IMR-90 (cell line): Measurements from ENCODE around the gene HOXA10. TPM values are rescaled to one million over a fixed set of nuclear protein-coding genes. Genes with fewer than 3 reads are reported as not detected.

Source experiments
- ATAC-seq: fragments of 200-7000 bp; cut with Tn5 transposase; 2 replicates; pipeline ENCODE4 v1.9.1; 2020; ENCODE audit warnings: low read depth, mild to moderate bottlenecking, moderate library complexity
- BruUV-seq: library from RNA; stranded (reverse); fragments of 400-500 nt; replicated peaks from 2 replicates; lab custom pipeline; 2021; lab: Mats Ljungman, UMichigan
- CTCF ChIA-PET: fragments of 300-600 bp; formaldehyde crosslinking; extraction: SDS; loops from one replicate; lab custom pipeline; 2021; ENCODE audit warnings: antibody characterized with exemption; lab: Yijun Ruan, JAX
- POLR2A ChIA-PET: fragments of 300-600 bp; sonication (Branson Sonifier 250); formaldehyde crosslinking; loops from one replicate; lab custom pipeline; 2022; ENCODE audit warnings: antibody characterized with exemption; ENCODE audit not compliant: unreplicated experiment; lab: Charles Lee
- DNase-seq: peaks from one replicate; pipeline ENCODE4 v3.0.0; 2013
- H2AFZ ChIP-seq: replicated peaks from 2 replicates; pipeline ENCODE3; 2013; ENCODE audit warnings: low read length, mild to moderate bottlenecking; ENCODE audit not compliant: poor library complexity
- H2AK5ac ChIP-seq: 2 replicates; pipeline ENCODE4 v1.6.1; 2013; ENCODE audit warnings: low read depth, low read length, inconsistent platforms
- H2AK9ac ChIP-seq: replicated peaks from 2 replicates; pipeline ENCODE3; 2013; ENCODE audit warnings: mild to moderate bottlenecking, low read depth, low read length, moderate library complexity; ENCODE audit not compliant: poor library complexity
- H2BK120ac ChIP-seq: 2 replicates; pipeline ENCODE4 v1.6.1; 2013; ENCODE audit warnings: low read depth, low read length, inconsistent platforms
- H2BK15ac ChIP-seq: 3 replicates; pipeline ENCODE4 v1.6.1; 2013; ENCODE audit warnings: low read depth, low read length, inconsistent platforms
- H2BK20ac ChIP-seq: 2 replicates; pipeline ENCODE4 v1.6.1; 2013; ENCODE audit warnings: low read depth, mild to moderate bottlenecking, inconsistent platforms, low read length, moderate library complexity
- H2BK5ac ChIP-seq: 2 replicates; pipeline ENCODE4 v1.6.1; 2013; ENCODE audit warnings: mild to moderate bottlenecking, low read depth, low read length, inconsistent platforms; ENCODE audit not compliant: poor library complexity, severe bottlenecking
- H3K14ac ChIP-seq: replicated peaks from 2 replicates; pipeline ENCODE4 v1.6.1; 2013; ENCODE audit warnings: low read depth, low read length, inconsistent platforms
- H3K18ac ChIP-seq: 2 replicates; pipeline ENCODE4 v1.6.1; 2013; ENCODE audit warnings: low read depth, low read length, control low read depth
- H3K23ac ChIP-seq: 2 replicates; pipeline ENCODE4 v1.6.1; 2013; ENCODE audit warnings: low read depth, low read length, inconsistent platforms
- H3K27ac ChIP-seq: 2 replicates; pipeline ENCODE4 v1.5.1; 2013; ENCODE audit warnings: mild to moderate bottlenecking, control low read depth, low read length; ENCODE audit not compliant: insufficient read depth
- H3K27me3 ChIP-seq: 2 replicates; pipeline ENCODE4 v1.6.1; 2013; ENCODE audit warnings: low read length; ENCODE audit not compliant: control insufficient read depth, insufficient read depth
- H3K36me3 ChIP-seq: 2 replicates; pipeline ENCODE4 v1.6.1; 2013; ENCODE audit warnings: low read length, mixed read lengths; ENCODE audit not compliant: control insufficient read depth, insufficient read depth
- H3K4ac ChIP-seq: 2 replicates; pipeline ENCODE4 v1.6.1; 2013; ENCODE audit warnings: low read depth, low read length, inconsistent platforms
- H3K4me1 ChIP-seq: 2 replicates; pipeline ENCODE4 v1.6.1; 2013; ENCODE audit warnings: low read length, mixed read lengths; ENCODE audit not compliant: control insufficient read depth, insufficient read depth
- H3K4me2 ChIP-seq: 2 replicates; pipeline ENCODE4 v1.6.1; 2013; ENCODE audit warnings: low read depth, mild to moderate bottlenecking, control low read depth, low read length, moderate library complexity
- H3K4me3 ChIP-seq: 2 replicates; pipeline ENCODE4 v1.5.1; 2013; ENCODE audit warnings: low read depth, mild to moderate bottlenecking, control low read depth, low read length, moderate library complexity; ENCODE audit not compliant: insufficient read depth
- H3K56ac ChIP-seq: 2 replicates; pipeline ENCODE4 v1.6.1; 2013; ENCODE audit warnings: low read length, inconsistent platforms; ENCODE audit not compliant: insufficient read depth; ENCODE audit errors: extremely low read depth
- H3K79me1 ChIP-seq, 2 experiments: 2 replicates each; pipeline ENCODE4 v1.6.1; 2013; ENCODE audit warnings: low read length in 2 of 2, inconsistent platforms in 1 of 2, low read depth in 1 of 2
- H3K9ac ChIP-seq: 2 replicates; pipeline ENCODE4 v1.6.1; 2013; ENCODE audit warnings: low read depth, low read length, control low read depth
- H3K9me1 ChIP-seq: 2 replicates; pipeline ENCODE4 v1.6.1; 2013; ENCODE audit warnings: low read length, inconsistent platforms; ENCODE audit not compliant: insufficient read depth
- H3K9me3 ChIP-seq: 2 replicates; pipeline ENCODE4 v1.6.1; 2013; ENCODE audit warnings: low read length; ENCODE audit not compliant: control insufficient read depth, insufficient read depth
- H4K20me1 ChIP-seq: 2 replicates; pipeline ENCODE4 v1.6.1; 2013; ENCODE audit warnings: low read length, inconsistent platforms; ENCODE audit not compliant: insufficient read depth
- H4K5ac ChIP-seq: 2 replicates; pipeline ENCODE4 v1.6.1; 2013; ENCODE audit warnings: mild to moderate bottlenecking, low read depth, low read length, control low read depth
- H4K8ac ChIP-seq, 2 experiments: 2 replicates each; pipeline ENCODE4 v1.6.1; 2013; ENCODE audit warnings: low read depth in 2 of 2, low read length in 2 of 2, control low read depth in 1 of 2, inconsistent platforms in 1 of 2
- H4K91ac ChIP-seq: 2 replicates; pipeline ENCODE4 v1.6.1; 2013; ENCODE audit warnings: low read depth, low read length, inconsistent platforms; ENCODE audit not compliant: insufficient read depth
- BHLHE40 ChIP-seq: fragments of 150-350 bp; IDR thresholded peaks from 2 replicates; pipeline ENCODE4 v1.6.1; 2016; ENCODE audit warnings: mild to moderate bottlenecking, low read depth, low read length
- CEBPB ChIP-seq: IDR thresholded peaks from 2 replicates; pipeline ENCODE4 v1.6.1; 2012; ENCODE audit warnings: low read depth, low read length, improper control_type of control experiment
- CHD1 ChIP-seq: IDR thresholded peaks from 2 replicates; pipeline ENCODE4 v1.6.1; 2012; ENCODE audit warnings: low read depth, low read length, improper control_type of control experiment
- CTCF ChIP-seq: conservative IDR thresholded peaks from 2 replicates; pipeline ENCODE4 v1.5.1; 2012; ENCODE audit warnings: mild to moderate bottlenecking, low read depth, low read length, improper control_type of control experiment
- MAFK ChIP-seq: IDR thresholded peaks from 2 replicates; pipeline ENCODE4 v1.6.1; 2012; ENCODE audit warnings: low read depth, low read length, improper control_type of control experiment
- POLR2A ChIP-seq: IDR thresholded peaks from 2 replicates; pipeline ENCODE4 v1.6.1; 2012; ENCODE audit warnings: mild to moderate bottlenecking, low read depth, low read length
- RAD21 ChIP-seq: IDR thresholded peaks from 2 replicates; pipeline ENCODE4 v1.6.1; 2012; ENCODE audit warnings: low read length, improper control_type of control experiment
- SMC3 ChIP-seq: fragments of 150-350 bp; IDR thresholded peaks from 2 replicates; pipeline ENCODE4 v1.6.1; 2016; ENCODE audit warnings: low read depth, mild to moderate bottlenecking, antibody characterized with exemption, low read length, moderate library complexity
- USF2 ChIP-seq: fragments of 150-350 bp; IDR thresholded peaks from 2 replicates; pipeline ENCODE4 v1.6.1; 2017; ENCODE audit warnings: mild to moderate bottlenecking, antibody characterized with exemption, low read length, low read depth
- WGBS, 2 experiments: methylation state at CpG; one replicate each; pipeline versions ENCODE4 v1.1.5 to v1.1.7; 2013; ENCODE audit warnings: missing lambda C conversion rate in 2 of 2; ENCODE audit not compliant: insufficient read length in 1 of 2; ENCODE audit errors: extremely low coverage in 2 of 2; 5-methylcytosine and 5-hydroxymethylcytosine counted together
- dilution Hi-C: fragments of 300-500 bp; cut with HindIII; formaldehyde crosslinking; loops from one replicate; pipeline ENCODE4 v1.14.3; 2018; ENCODE audit warnings: low sequenced_read_pairs; ENCODE audit not compliant: unreplicated experiment
- in situ Hi-C: fragments of 300-500 bp; cut with MboI; formaldehyde crosslinking; loops from 3 replicates; pipeline ENCODE4 v1.14.3; 2019; ENCODE audit warnings: low sequenced_read_pairs, inconsistent platforms, mixed read lengths
- intact Hi-C: fragments of 100-400 bp; cut with micrococcal nuclease; formaldehyde crosslinking; loops from 2 replicates; pipeline ENCODE4 v1.10.0; 2022
- polyA plus RNA-seq, 3 experiments: library from polyadenylated mRNA; depleted of rRNA; stranded (reverse); fragments of >200 nt; gene quantifications; 2 replicates each; pipeline ENCODE4 v1.2.3, GENCODE V29; 2012; ENCODE audit warnings: low replicate concordance in 1 of 3
- total RNA-seq: library from RNA; depleted of rRNA; stranded (reverse); fragments of >200 nt; gene quantifications from 2 replicates; pipeline ENCODE4 v1.2.3, GENCODE V29; 2012

Gene HOXA10
- total and polyA plus RNA-seq, 2 of the 4 experiments (the other 2 are of a cell fraction), result 0.10 to 0.18 TPM

DNA sequence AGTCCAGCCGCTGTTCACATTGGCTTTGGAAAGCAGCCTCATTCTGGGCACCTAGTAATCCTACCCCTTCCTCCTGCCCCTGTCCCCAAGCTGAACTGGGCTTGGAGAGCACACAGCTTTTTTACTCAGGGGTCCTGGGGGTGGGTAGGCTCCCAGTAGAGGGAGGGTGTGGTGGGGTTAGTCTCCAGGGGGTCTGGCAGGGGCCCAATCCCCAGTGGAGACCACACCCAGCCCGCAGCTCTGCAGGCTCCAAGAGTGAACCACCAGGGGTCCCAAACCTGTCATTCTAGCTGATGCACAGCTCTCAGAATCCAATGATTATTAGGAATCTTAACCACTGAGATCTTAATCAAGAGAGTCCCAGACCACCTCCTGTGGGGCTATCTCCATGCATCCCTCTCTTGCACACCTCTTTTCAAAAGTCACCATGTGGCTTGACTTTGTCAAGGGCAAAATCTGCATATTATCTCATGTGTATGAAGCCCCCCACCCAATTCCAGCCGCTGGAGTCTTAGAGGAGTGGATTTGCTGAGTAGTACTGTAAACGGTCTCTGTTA lies 8.2 kb upstream of the HOXA10 start:
- H2AK5ac ChIP-seq, result no peak overlapping the region
- no peak for TF ChIP-seq CHD1
- TF ChIP-seq POLR2A, result no peak
- no peak for TF ChIP-seq MAFK
- TF ChIP-seq SMC3, result no peak
- TF ChIP-seq BHLHE40, result no peak
- TF ChIP-seq CEBPB, result no peak
- no peak for TF ChIP-seq RAD21
- TF ChIP-seq CTCF, result no peak
- no peak for TF ChIP-seq USF2
- H3K4me3 ChIP-seq, result no peak overlapping the region
- ChIA-PET POLR2A (no interaction called here), CTCF (interaction anchor here (1.3 kb wide), 1 partner anchor 21 kb away, joined by 3 read pairs; no protein-coding TSS in a partner anchor)
- no CpG with 5 or more reads among the region's 4 CpGs for WGBS, 2 experiments
- H2BK15ac ChIP-seq, result no peak overlapping the region
- no peak overlapping the region for H3K18ac ChIP-seq
- no peak overlapping the region for H3K56ac ChIP-seq
- H3K4ac ChIP-seq, result no peak overlapping the region
- peaks cover 16% of the 10 kb centered on the region; the same call in 1 of the 2 replicates for H4K20me1 ChIP-seq
- H3K27me3 ChIP-seq, result peaks cover 86% of the 10 kb centered on the region
- dilution Hi-C loops (no loop called here), in situ Hi-C loops (no loop called here), intact Hi-C loops (no loop called here)
- H3K36me3 ChIP-seq, result no peaks in the 10 kb centered on the region
- H2BK5ac ChIP-seq, result no peak overlapping the region
- H2AK9ac ChIP-seq, result no peak overlapping the region
- ATAC-seq, result no peak
- no peak overlapping the region for H2BK120ac ChIP-seq
- DNase-seq, result no peak
- no peak overlapping the region for H4K5ac ChIP-seq
- H3K4me2 ChIP-seq, result no peak overlapping the region
- H2BK20ac ChIP-seq, result no peak overlapping the region
- H3K9ac ChIP-seq, result no peak overlapping the region
- no peak overlapping the region for H4K8ac ChIP-seq
- no peaks in the 10 kb centered on the region for H3K9me1 ChIP-seq
- no peak overlapping the region for H2AFZ ChIP-seq
- H3K9me3 ChIP-seq, result peaks cover 3% of the 10 kb centered on the region; the same call in 1 of the 2 replicates
- no peak overlapping the region for H3K23ac ChIP-seq
- BruUV-seq, result no TSS peak
- peaks cover 1% of the 10 kb centered on the region; the same call in 1 of the 2 replicates for H3K4me1 ChIP-seq
- H4K91ac ChIP-seq, result no peak overlapping the region
- no peak overlapping the region for H3K14ac ChIP-seq
- no peak overlapping the region for H3K27ac ChIP-seq
- no peaks in the 10 kb centered on the region for H3K79me1 ChIP-seq
